Measurements from ENCODE around the gene HMCN1. TPM values are rescaled to one million over a fixed set of nuclear protein-coding genes. Genes with fewer than 3 reads are reported as not detected.
"Not testable (repeated sequence)": the region's sequence is repeated elsewhere in the genome, so short reads cannot be mapped to it uniquely, and the experiment has no call there.

The HMCN1 gene
- total RNA-seq, 1 experiment from 2014 or later = 37.6 TPM

DNA sequence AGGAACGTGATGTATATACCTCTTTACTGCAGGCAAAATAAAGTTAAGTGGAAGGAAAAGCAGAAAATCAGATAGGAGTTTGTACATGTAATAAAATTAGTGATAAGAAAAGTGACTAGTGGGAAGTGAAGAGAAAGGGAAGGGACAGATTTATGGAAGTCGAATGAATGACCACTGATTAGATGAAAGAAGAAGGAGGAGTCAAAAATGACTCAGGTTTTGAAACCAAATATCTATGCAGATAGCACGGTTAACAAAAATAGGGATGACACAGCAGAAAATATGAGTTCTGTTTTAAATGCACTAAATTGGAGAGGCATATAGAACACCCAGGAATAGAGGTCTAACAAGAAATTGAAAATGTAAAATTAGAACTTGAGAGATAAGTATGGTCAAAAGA is 128.0 kb downstream of the HMCN1 start:
- no peaks in the 10 kb centered on the region for H3K27me3 ChIP-seq
- H3K27ac ChIP-seq = no peak overlapping the region
- 0 out of 2 replicates have a peak, but pooled peaks cover 2% of the 10 kb centered on the region for H3K36me3 ChIP-seq
- no peak overlapping the region for H3K4me3 ChIP-seq
- H3K9me3 ChIP-seq (replicated peaks) = no peaks in the 10 kb centered on the region
- H3K4me1 ChIP-seq = 0 out of 2 replicates have a peak, but pooled peaks cover 5% of the 10 kb centered on the region
- DNase-seq = no peak

DNA sequence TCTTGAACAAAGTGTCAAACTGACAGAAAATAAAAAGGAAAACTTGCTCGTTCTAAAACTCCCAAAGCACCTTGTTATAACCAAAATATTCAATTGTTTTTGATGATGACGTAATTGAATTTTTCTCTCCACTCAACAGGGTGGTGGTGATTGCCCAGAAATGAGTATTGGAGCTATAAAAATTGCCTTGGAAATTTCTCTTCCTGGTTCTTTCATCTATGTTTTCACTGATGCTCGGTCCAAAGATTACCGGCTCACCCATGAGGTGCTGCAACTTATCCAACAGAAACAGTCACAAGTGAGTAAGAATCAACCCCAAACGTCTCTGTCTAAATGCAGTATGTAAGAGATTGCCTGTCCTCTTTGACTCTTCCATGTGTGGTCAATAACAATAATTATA is 130.1 kb downstream of the HMCN1 start:
- Histone ChIP-seq H3K4me1 (0 out of 2 replicates have a peak, but pooled peaks cover 5% of the 10 kb centered on the region), H3K27me3 (no peaks in the 10 kb centered on the region), H3K4me3 (no peak overlapping the region), H3K36me3 (0 out of 2 replicates have a peak, but pooled peaks cover 2% of the 10 kb centered on the region), H3K27ac (no peak overlapping the region), H3K9me3 (replicated peaks) (no peaks in the 10 kb centered on the region)
- no peak for DNase-seq

DNA sequence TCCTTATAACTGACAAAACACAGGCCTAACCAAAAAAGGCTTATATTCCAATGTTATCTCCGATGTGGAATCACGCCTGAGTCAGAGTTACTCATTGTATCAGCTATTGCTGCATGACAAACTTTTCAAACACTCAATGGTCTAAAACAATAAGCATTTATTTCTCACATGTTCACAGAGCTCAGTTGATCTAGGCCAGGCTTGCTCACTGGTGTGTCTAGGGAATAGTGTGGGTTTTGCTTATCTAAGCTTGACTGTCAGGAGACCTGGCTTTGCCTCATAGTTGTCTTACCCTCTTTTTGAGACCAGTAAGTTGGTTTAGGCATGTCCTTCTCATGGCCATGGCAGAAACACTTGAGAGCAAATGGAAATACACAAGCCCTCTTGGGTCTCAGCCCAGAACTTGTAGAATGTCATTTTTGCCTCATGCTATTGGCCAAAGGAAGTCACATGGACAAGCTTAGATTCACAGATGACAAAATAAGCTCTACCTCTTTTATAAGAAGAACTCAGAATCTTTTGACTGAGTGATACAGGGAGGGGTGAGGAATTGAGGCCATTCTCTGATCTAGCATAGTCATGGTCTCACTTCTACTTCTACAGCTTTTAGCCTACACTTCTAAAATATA is 130.8 kb downstream of the HMCN1 start:
- H3K9me3 ChIP-seq (replicated peaks) = no peaks in the 10 kb centered on the region
- H3K4me1 ChIP-seq = 0 out of 2 replicates have a peak, but pooled peaks cover 5% of the 10 kb centered on the region
- 0 out of 2 replicates have a peak, but pooled peaks cover 2% of the 10 kb centered on the region for H3K36me3 ChIP-seq
- no peaks in the 10 kb centered on the region for H3K27me3 ChIP-seq
- no peak for DNase-seq
- no peak overlapping the region for H3K4me3 ChIP-seq
- no peak overlapping the region for H3K27ac ChIP-seq

DNA sequence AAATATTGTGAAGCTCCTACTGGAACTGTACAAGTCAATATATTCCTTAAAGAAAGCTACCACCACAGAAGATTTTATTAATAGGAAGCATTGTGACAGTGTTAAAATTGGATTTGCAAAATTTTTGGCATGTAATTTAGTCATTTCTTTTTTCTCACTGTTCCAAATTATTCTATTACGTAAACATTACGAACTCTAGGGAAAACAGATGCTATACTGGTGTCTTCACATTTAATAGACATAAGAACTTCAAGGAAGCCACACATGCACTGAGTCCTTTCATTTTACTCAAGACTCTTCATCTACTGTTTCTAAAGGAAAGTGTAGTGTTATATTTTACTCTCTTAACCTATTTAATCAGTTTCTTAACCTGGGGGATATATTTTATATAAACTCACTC is 135.4 kb downstream of the HMCN1 start:
- Histone ChIP-seq H3K4me1 (no peaks in the 10 kb centered on the region), H3K36me3 (0 out of 2 replicates have a peak, but pooled peaks cover 2% of the 10 kb centered on the region), H3K4me3 (no peak overlapping the region), H3K27me3 (no peaks in the 10 kb centered on the region), H3K9me3 (replicated peaks) (no peaks in the 10 kb centered on the region), H3K27ac (no peak overlapping the region)
- DNase-seq = no peak

DNA sequence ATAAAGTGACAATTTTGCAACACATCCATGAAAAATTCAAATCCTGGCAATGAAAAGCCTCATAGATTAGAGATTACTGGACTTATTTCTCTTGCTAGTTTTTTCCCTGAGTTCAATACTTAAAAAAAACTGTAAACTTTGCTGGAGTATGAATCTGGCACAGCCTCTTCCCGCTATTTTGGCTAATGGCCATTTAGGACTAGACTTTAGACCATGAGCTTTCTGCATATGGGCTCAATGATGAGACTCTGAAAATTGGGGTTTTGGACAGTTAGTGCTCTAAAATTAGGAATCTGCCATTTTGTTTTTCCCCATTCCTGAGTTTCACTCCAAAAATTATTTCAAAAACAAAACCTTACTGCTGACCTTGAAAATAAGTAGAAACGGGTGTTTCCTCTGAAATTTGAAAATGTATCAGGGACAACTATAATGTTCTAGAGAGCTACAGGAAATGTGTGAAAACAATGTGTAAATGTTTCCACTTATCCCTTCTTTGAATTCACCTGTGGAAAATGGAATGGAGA is 137.5 kb downstream of the HMCN1 start:
- Histone ChIP-seq H3K36me3 (0 out of 2 replicates have a peak, but pooled peaks cover 2% of the 10 kb centered on the region), H3K9me3 (replicated peaks) (no peaks in the 10 kb centered on the region), H3K27ac (no peak overlapping the region), H3K27me3 (no peaks in the 10 kb centered on the region), H3K4me3 (no peak overlapping the region), H3K4me1 (no peaks in the 10 kb centered on the region)
- DNase-seq = no peak

DNA sequence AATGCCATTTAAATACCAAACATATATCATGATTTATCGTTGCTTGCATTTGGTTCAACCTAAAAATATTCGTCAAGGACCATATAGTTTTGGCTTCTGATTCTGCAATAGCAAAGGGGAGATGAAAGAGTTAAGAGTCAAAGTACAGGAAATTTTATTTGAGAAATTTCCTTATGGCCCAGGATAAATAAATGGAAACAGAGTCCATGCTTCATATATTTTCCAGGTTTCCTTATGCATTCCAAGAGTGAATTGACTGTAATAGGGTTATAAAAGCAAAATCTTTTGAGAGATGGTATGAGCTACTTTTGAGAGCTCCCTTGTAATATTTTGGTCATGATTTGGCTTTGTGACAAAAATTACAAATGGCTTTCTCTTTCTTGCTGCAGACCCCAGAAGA is 140.1 kb downstream of the HMCN1 start:
- Histone ChIP-seq H3K27me3 (no peaks in the 10 kb centered on the region), H3K27ac (no peak overlapping the region), H3K36me3 (no peaks in the 10 kb centered on the region), H3K4me1 (no peaks in the 10 kb centered on the region), H3K4me3 (no peak overlapping the region), H3K9me3 (replicated peaks) (no peaks in the 10 kb centered on the region)
- DNase-seq = no peak

DNA sequence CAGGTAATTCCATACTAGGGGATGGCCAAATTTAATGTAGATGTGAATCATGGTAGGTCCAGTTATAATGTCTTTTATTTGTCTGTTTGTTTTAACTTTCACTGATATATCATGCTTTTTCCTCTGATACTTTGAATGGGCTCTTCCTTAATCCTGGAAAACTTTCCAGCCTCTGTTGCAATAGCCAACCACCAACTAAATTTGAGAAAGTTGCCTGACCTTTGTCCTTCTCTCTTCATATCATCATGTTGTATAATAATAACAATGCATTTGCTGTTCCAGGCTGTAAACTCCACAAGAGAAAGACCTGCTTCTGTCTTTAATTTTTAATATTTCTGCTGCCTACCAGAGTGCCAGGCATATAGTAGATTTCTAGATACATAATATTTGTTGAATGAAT is 146.1 kb downstream of the HMCN1 start:
- no peak overlapping the region for H3K27ac ChIP-seq
- H3K4me1 ChIP-seq = no peaks in the 10 kb centered on the region
- DNase-seq = no peak
- no peaks in the 10 kb centered on the region for H3K36me3 ChIP-seq
- H3K4me3 ChIP-seq = no peak overlapping the region
- H3K9me3 ChIP-seq (replicated peaks) = no peaks in the 10 kb centered on the region
- no peaks in the 10 kb centered on the region for H3K27me3 ChIP-seq

DNA sequence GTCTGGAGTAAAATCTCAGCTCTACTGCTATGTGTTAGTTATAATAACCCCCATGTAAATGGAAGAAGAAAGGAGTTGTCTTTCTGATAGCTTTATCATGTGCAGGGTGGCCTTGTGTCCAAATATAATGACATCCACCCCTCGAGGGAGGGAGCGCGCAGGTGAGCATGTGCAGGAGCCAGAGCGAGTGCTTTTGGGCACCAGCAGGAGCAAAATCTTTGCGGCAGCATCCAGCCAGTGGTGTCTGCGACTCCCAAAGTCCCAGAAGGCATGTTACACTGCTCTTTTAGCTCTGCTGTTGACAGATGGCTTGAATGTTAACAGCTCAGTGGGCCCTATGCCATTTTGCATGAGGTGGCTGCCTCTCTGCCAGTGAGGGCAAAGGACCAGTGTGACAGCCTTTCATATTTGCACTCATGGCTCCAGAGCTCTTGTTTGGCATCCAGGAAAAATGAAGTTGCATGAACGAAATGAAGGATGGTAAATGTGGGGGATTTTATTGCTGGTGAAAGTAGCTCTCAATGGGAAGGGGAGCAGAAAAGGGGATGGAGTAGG is 146.7 kb downstream of the HMCN1 start:
- H3K36me3 ChIP-seq = no peaks in the 10 kb centered on the region
- no peaks in the 10 kb centered on the region for H3K27me3 ChIP-seq
- no peaks in the 10 kb centered on the region for H3K4me1 ChIP-seq
- no peak overlapping the region for H3K4me3 ChIP-seq
- H3K27ac ChIP-seq = no peak overlapping the region
- DNase-seq = no peak
- no peaks in the 10 kb centered on the region for H3K9me3 ChIP-seq (replicated peaks)

DNA sequence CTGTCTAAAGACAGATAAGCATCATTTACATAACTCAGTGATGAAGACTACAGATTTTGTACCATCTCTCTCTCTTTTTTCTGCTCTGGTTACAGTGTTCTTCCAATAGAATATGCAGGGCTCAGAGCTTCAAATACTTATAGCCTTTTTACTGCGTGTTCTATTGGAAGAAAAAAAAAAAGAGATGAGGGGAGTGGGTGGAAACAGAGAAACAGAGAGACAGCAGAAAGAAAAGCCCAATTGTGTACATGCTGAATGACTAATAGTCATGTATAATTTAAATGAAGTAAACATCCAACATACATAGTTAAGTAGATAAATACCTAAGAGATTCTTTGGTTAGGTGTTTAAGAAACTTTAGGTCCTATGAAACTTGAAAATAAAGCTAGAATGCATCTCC is 151.9 kb downstream of the HMCN1 start:
- no peaks in the 10 kb centered on the region for H3K27me3 ChIP-seq
- H3K4me3 ChIP-seq = no peak overlapping the region
- H3K27ac ChIP-seq = no peak overlapping the region
- H3K4me1 ChIP-seq = no peaks in the 10 kb centered on the region
- H3K36me3 ChIP-seq = no peaks in the 10 kb centered on the region
- no peaks in the 10 kb centered on the region for H3K9me3 ChIP-seq (replicated peaks)
- no peak for DNase-seq

DNA sequence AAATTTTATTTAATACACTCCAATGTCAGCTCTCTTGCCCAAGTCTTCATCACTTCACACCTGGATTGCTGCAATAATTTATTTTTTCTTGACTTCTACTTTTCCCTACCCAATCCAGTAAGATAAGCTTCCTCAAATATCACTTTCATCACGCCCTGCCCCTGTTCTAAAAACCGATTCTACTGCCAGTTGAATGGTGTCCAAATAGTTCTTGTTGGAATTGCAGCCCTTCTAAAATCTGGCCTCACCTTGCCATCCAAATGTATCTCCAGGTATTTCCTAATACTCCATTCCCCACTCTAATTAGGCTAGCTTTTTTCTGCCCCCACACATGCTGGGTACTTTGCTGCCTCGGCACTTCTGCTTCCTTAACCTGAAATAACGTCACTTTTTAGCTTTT is 152.5 kb downstream of the HMCN1 start:
- no peak overlapping the region for H3K27ac ChIP-seq
- H3K9me3 ChIP-seq (replicated peaks) = no peaks in the 10 kb centered on the region
- H3K27me3 ChIP-seq = no peaks in the 10 kb centered on the region
- no peaks in the 10 kb centered on the region for H3K4me1 ChIP-seq
- H3K36me3 ChIP-seq = no peaks in the 10 kb centered on the region
- no peak for DNase-seq
- H3K4me3 ChIP-seq = no peak overlapping the region

DNA sequence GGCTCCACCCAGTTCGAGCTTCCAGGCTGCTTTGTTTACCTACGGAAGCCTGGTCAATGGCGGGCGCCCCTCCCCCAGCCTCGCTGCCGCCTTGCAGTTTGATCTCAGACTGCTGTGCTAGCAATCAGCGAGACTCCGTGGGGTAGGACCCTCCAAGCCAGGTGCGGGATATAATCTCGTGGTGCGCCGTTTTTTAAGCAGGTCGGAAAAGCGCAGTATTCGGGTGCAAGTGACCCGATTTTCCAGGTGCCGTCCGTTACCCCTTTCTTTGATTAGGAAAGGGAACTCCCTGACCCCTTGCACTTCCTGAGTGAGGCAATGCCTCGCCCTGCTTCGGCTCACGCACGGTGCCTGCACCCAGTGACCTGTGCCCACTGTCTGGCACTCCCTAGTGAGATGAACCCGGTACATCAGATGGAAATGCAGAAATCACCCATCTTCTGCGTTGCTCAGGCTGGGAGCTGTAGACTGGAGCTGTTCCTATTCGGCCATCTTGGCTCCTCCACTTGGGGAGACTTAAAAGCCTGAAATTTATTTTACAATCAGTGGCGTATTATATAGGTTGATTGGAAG is 158.7 kb downstream of the HMCN1 start:
- not testable (repeated sequence) for H3K36me3 ChIP-seq; H3K4me1 ChIP-seq; H3K4me3 ChIP-seq; H3K27me3 ChIP-seq; DNase-seq; H3K9me3 ChIP-seq (replicated peaks); H3K27ac ChIP-seq

DNA sequence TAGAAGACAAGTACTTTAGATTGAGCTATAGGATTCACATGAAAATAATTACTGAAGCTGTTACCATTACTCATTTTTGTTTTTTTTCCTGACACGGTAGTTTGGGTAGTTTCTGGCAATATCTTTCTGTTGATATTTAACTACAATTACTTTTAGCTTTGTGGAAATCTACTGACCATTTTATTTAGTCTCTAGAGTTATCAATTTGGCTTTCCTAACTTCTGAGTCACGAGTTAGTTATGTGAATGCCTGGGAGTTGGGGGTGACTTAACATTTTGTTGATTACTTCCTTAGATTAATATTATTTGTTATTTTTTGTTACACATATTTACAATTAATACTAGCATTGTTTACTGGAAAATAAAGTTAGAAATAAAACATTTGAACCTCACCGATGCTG is 160.6 kb downstream of the HMCN1 start:
- Histone ChIP-seq H3K27me3 (no peaks in the 10 kb centered on the region), H3K4me1 (no peaks in the 10 kb centered on the region), H3K36me3 (no peaks in the 10 kb centered on the region), H3K9me3 (replicated peaks) (no peaks in the 10 kb centered on the region), H3K4me3 (no peak overlapping the region), H3K27ac (no peak overlapping the region)
- DNase-seq = no peak

DNA sequence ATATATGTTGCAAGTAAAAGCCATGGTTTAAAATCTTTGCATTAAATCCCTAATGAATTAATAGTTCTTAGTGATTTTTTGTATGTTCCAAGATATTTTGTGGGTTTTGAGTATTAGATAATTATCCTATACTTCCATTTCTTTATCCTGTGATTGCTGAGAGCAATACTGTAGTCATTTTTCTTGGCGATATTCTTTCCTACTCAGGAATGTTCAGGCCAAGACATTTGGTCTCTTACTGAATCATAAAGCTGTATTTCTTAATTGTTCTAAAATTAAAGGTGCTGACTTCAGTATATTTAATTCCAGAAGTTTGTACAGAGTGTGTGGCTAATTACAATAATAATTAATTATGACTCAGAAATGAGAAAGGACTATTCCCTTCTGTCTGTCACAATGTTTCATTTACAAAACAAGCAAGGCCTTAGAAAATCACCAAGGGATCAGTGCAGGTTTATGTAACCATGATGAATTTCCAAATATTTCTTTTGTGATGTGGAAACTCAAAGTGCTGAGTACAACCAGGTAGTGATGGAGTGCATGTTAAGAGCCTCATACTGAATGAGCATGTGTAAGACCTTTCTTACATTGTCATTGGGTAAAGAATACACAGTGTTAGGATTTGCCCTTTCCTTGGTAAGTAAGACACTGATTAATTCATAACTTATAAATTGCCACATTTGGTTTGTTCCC is 161.2 kb downstream of the HMCN1 start:
- Histone ChIP-seq H3K9me3 (replicated peaks) (no peaks in the 10 kb centered on the region), H3K4me3 (no peak overlapping the region), H3K27me3 (no peaks in the 10 kb centered on the region), H3K27ac (no peak overlapping the region), H3K4me1 (no peaks in the 10 kb centered on the region), H3K36me3 (no peaks in the 10 kb centered on the region)
- no peak for DNase-seq

DNA sequence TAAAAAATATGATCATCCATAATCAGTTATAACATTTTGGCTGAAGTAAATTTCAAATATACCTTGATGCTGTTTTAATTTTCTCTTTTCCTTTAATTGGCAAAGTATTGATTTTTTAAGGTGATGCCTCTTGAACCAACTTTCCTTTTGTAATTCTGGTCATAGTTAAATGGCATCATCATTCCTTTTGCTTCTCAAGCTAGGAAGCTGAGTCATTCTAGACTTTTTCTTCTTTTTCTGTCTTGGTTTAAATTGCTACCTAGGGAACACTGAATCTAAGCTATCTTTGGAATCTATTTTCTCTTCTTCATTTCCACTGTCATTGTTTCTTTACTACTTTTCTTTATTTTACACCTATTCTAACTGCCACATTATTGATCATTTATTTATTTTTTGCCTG is 162.7 kb downstream of the HMCN1 start:
- Histone ChIP-seq H3K4me1 (no peaks in the 10 kb centered on the region), H3K36me3 (no peaks in the 10 kb centered on the region), H3K27me3 (no peaks in the 10 kb centered on the region), H3K27ac (no peak overlapping the region), H3K9me3 (replicated peaks) (no peaks in the 10 kb centered on the region), H3K4me3 (no peak overlapping the region)
- DNase-seq = no peak

DNA sequence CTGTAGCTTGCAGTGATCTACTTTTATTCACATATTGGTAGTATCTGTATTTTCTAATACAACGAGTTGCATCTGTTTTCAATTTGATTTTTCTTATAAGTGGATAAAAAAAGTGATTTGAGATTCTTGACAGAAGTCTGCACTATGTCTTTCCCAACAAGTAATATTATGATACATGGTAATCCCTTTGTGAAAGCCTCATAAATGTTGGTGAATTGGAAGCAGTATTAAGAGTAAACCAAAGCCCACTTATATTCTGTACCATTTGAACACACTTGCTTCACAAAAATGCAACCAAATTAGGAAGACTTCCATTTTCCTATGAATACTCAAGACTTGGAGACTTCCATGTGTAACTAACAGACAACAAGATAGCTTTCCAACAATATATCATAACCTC is 172.0 kb downstream of the HMCN1 start:
- Histone ChIP-seq H3K36me3 (no peaks in the 10 kb centered on the region), H3K27me3 (no peaks in the 10 kb centered on the region), H3K4me1 (no peaks in the 10 kb centered on the region), H3K9me3 (replicated peaks) (no peaks in the 10 kb centered on the region), H3K4me3 (no peak overlapping the region), H3K27ac (no peak overlapping the region)
- DNase-seq = no peak

Measured in SJCRH30 (cell line).